Mesodermal cell (in vitro differentiated cells): ENCODE data around the gene ZNF469.

Source experiments
- H3K27ac ChIP-seq: 2 replicates; pipeline ENCODE4 v1.7.0; 2013; ENCODE audit warnings: mild to moderate bottlenecking, low read depth, low read length, moderate library complexity; ENCODE audit not compliant: severe bottlenecking
- H3K36me3 ChIP-seq: 2 replicates; pipeline ENCODE4 v1.7.1; 2013; ENCODE audit warnings: mild to moderate bottlenecking, low read length, moderate library complexity; ENCODE audit not compliant: control insufficient read depth, insufficient read depth
- H3K4me1 ChIP-seq: one replicate; pipeline ENCODE4 v1.7.1; 2013; ENCODE audit warnings: mild to moderate bottlenecking, low read length; ENCODE audit not compliant: insufficient read depth, control insufficient read depth, poor library complexity, severe bottlenecking
- H3K4me3 ChIP-seq: 2 replicates; pipeline ENCODE4 v1.7.0; 2013; ENCODE audit warnings: low read length, control low read depth, mild to moderate bottlenecking; ENCODE audit not compliant: insufficient read depth, poor library complexity, severe bottlenecking; ENCODE audit errors: extremely low read depth
- H3K9me3 ChIP-seq: 2 replicates; pipeline ENCODE4 v1.7.1; 2013; ENCODE audit warnings: mild to moderate bottlenecking, low read length, moderate library complexity; ENCODE audit not compliant: control insufficient read depth
- WGBS, 2 experiments: methylation state at CpG; one replicate each; pipeline ENCODE4 v1.1.5; 2013; ENCODE audit warnings: missing lambda C conversion rate in 2 of 2; ENCODE audit not compliant: insufficient coverage in 2 of 2; 5-methylcytosine and 5-hydroxymethylcytosine counted together

ZNF469 gene

DNA sequence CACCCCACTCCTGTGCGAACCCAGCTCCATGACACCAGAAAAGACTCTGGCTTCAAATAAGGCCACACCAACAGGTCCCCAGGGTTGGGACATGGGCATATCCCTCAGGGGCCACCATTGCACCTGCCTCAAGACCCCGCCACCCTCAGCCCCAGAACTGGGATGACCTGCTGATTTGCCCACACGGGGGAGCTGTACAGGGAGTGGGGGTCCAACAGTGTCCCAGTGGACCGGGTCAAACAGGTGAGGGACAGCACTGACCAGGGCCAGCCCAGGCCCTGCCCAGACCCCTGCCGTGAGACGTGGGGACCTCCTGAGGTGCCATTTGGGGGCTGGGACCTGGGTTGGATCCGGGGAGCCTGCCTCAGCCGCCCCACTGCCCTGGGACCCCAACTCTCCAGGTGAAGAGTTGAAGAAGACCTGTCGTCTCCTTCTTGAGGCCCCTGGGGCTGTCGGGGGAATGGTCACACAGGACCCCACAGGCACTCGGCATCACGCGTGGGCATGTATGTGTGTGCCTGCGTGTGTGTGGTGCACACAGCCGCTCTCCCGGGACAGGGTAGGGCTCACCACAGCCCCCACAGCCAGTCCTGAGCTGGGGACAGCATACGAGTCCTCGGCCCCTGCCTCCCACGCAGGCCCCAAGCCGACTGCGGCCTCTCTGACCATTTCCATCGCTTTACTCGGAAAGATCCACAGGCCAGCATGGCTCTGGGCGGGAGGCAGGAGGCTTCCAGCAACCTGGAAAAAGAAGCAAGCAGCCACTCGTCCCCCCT, 34.2 kb upstream of the ZNF469 start:
- Histone ChIP-seq H3K4me1 (no peaks in the 10 kb centered on the region), H3K36me3 (no peaks in the 10 kb centered on the region), H3K9me3 (no peaks in the 10 kb centered on the region), H3K27ac (no peak overlapping the region), H3K4me3 (no peak overlapping the region)
- WGBS, 2 experiments: 90 to 93% methylated on average over 21 to 23 of the region's 25 CpGs

DNA sequence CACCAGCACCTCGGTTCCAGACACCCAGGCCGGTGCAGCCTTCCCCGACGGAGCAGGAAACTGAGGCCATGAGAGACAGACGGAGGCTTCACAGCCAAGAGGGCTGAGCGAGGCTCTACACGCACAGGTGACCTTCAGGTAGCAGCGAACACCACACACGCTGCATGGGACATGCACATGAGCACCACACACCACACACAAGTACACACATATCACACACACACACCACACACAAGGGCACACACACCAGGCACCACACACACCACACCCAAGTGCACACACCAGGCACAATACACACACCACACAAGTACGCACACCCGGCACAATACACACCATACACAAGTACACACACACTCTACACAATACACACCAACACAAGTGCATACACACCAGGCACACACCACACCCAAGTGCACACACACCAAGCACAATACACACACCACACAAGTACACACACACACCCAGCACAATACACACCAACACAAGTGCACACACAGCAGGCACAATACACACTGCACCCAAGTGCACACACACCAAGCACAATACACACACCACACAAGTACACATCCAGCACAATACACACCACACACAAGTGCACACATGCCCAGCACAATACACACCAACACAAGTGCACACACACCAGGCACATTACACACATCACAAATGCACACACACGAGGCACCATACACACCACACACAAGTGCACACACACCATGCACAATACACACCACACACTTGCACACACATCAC, 33.4 kb upstream of the ZNF469 start:
- Histone ChIP-seq H3K4me1 (no peaks in the 10 kb centered on the region), H3K36me3 (no peaks in the 10 kb centered on the region)

DNA sequence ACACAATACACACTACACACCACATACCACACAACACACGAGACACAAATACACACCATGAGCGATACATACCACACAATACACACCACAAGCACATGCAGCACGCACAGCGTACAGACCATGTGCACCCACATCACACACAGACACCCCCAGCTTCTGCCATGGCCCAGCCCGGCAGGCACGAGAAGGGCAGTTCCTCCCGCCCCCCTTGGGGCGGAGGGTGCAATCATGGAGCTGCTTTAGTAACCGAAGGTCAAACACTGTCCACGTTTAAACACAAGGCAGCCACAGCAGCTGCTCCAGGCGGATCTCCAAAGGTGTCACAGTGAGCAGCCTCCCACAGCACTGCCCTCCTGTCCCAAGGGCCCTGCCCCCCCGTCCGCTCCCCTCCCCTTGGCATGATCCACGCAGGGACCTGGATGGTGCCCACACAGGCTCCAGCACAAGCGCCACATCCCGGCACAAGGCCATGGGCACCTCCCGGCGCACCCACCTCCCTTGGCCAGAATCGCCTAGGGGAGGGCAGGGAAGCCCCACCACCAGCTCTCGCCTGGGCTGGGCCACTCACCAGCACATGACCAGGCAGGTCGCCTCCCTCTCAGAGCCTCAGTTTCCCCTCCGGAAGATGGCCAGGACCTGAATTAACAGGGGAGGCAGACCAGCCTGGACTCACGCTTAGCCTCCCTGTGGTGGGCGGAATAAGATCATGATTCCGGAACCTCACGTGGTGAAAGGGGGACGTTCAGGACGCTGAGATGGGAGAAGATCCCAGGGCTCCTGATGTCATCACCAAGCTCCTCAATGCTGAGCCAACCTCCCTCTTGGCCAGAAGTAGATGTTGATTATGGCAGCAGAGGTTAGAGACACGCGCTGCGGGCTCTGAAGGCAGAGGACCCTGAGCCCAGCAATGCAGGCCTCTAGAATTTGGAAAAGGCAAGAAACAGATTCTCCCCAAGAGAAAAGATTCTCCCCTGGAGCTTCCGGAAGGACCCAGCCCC, 32.6 kb upstream of the ZNF469 start:
- WGBS, 2 experiments: 92 to 94% methylated on average over 26 to 31 of the region's 32 CpGs
- Histone ChIP-seq H3K9me3 (no peaks in the 10 kb centered on the region), H3K27ac (no peak overlapping the region), H3K4me3 (no peak overlapping the region), H3K4me1 (no peaks in the 10 kb centered on the region), H3K36me3 (no peaks in the 10 kb centered on the region)

More for the DNA sequence above, 33.4 kb upstream of the ZNF469 start:
- no peaks in the 10 kb centered on the region for H3K9me3 ChIP-seq
- no peak overlapping the region for H3K27ac ChIP-seq
- H3K4me3 ChIP-seq: no peak overlapping the region
- WGBS, 2 experiments: 89 to 93% methylated on average over 9 to 12 of the region's 12 CpGs

- no peaks in the 10 kb centered on the region for H3K9me3 ChIP-seq
- H3K27ac ChIP-seq: no peak overlapping the region
- no peak overlapping the region for H3K4me3 ChIP-seq
- no peaks in the 10 kb centered on the region for H3K4me1 ChIP-seq
- WGBS, 2 experiments: 86 to 92% methylated on average over 12 to 14 of the region's 15 CpGs
- no peaks in the 10 kb centered on the region for H3K36me3 ChIP-seq
Measured at GRCh38 chr16:88350922-88351321, 31.8 kb upstream of the ZNF469 start.

DNA sequence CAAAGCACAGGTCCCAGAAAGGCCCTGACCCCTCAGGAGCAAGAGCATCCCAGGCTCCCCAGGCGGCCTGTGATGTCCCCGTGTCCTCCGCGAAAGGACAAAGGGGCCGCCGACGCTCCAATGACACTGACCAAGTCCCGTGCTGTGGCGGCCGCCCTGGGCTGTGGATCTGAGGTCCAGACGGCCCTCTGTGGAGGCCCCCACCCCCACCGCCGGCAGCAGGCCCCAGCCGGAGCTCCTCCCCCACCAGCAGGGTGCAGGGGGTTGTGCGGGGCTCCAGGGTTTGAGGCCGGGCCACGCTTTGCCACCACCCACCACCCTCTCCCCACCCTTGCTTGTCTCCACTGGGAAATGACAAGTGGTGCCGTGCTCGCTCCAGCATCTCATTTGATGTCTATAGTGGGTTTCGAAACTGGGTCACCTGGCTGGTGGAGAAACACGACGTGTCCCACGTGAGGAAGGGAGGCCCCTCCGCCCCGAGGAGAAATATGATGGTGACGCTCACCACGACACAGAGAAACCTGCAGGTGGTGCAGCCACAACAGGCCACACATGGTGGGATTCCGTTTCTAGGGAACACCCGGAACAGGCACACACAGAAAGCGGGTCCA, 31.2 kb upstream of the ZNF469 start:
- H3K4me1 ChIP-seq: no peaks in the 10 kb centered on the region
- H3K9me3 ChIP-seq: no peaks in the 10 kb centered on the region
- H3K4me3 ChIP-seq: no peak overlapping the region
- H3K27ac ChIP-seq: no peak overlapping the region
- WGBS, 2 experiments: 86 to 96% methylated on average over 12 to 29 of the region's 30 CpGs
- H3K36me3 ChIP-seq: no peaks in the 10 kb centered on the region

- Histone ChIP-seq H3K4me1 (no peaks in the 10 kb centered on the region), H3K4me3 (no peak overlapping the region), H3K9me3 (no peaks in the 10 kb centered on the region), H3K36me3 (no peaks in the 10 kb centered on the region), H3K27ac (no peak overlapping the region)
- WGBS, 2 experiments: 94 to 95% methylated on average over 19 to 22 of the region's 23 CpGs
Measured at GRCh38 chr16:88352261-88353200, 30.2 kb upstream of the ZNF469 start.

GRCh38 chr16:88353232-88353631, 29.5 kb upstream of the ZNF469 start:
- 85 to 96% methylated on average over 19 to 22 of the region's 22 CpGs for WGBS, 2 experiments
- H3K36me3 ChIP-seq: no peaks in the 10 kb centered on the region
- H3K27ac ChIP-seq: no peak overlapping the region
- H3K4me1 ChIP-seq: no peaks in the 10 kb centered on the region
- no peaks in the 10 kb centered on the region for H3K9me3 ChIP-seq
- H3K4me3 ChIP-seq: no peak overlapping the region

DNA sequence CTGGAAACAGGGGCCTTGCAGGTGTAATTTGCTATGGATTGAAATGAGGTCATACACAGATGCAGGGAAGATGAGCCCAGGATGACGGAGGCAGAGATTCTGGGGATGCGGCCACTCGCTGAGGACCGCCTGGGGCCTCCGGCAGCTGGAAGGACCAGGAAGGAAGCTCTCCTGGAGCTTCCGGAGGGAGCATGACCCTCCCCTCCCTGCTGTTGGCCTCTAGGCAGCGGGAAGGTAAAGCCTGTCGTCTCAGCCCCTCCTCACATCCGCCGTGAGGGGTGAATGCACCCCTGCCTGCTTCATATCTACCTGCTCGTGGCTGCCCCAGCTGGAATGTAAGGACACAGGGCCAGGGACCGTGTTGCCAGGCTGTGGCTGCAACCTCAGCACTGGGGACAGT, 29.1 kb upstream of the ZNF469 start:
- no peak overlapping the region for H3K27ac ChIP-seq
- H3K9me3 ChIP-seq: no peaks in the 10 kb centered on the region
- H3K36me3 ChIP-seq: no peaks in the 10 kb centered on the region
- 80 to 81% methylated on average over 12 of the region's 12 CpGs for WGBS, 2 experiments
- H3K4me1 ChIP-seq: no peaks in the 10 kb centered on the region
- H3K4me3 ChIP-seq: no peak overlapping the region

DNA sequence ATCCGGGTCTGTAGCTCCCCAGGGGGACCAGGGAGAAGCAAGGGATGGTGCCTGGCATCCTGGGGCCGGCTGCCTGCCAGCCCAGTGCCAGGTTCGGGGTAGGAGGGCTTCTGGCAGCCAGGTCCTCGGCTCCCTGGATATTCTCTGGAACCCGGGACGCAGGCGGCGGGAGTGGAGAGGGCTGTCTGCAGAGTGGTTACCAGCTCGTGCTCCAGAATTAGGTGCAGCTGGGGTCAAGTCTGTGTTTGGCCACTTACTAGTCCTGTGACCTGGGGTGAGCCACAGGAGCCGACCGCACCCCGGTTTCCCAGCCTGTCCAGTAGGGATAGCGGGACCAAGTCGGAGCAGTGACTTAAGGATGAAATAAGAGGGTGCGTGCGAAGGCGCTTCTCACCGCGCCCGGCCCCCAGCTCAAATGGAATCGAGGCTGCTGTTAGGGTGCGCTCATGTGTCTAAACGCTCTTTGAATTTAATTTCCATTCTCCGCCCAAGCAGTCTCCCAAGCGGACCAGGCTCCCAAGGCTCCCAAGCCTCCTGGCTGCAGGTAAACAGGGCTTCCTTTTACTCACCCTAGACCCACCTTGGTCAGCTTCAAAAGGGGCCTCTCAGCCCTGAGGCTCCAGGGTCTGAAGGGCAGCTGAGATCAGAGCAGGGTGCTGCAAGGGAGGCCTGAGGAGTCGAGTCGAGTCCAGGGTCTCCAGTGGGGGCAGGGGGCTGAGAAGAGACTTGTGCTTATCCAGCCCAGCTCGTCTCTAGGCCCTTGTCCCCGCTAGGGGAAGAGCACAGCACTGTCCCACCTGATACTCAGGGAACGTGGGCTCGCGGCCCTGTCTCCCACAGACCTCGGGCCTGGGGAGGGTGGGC, 28.3 kb upstream of the ZNF469 start:
- Histone ChIP-seq H3K4me3 (no peak overlapping the region), H3K4me1 (no peaks in the 10 kb centered on the region), H3K9me3 (no peaks in the 10 kb centered on the region), H3K36me3 (no peaks in the 10 kb centered on the region), H3K27ac (no peak overlapping the region)
- WGBS, 2 experiments: 91 to 92% methylated on average over 32 to 33 of the region's 33 CpGs
